ENCODE data around the gene CNGB1.
"Not testable (repeated sequence)": the region's sequence is repeated elsewhere in the genome, so short reads cannot be mapped to it uniquely, and the experiment has no call there.

Gene CNGB1

DNA sequence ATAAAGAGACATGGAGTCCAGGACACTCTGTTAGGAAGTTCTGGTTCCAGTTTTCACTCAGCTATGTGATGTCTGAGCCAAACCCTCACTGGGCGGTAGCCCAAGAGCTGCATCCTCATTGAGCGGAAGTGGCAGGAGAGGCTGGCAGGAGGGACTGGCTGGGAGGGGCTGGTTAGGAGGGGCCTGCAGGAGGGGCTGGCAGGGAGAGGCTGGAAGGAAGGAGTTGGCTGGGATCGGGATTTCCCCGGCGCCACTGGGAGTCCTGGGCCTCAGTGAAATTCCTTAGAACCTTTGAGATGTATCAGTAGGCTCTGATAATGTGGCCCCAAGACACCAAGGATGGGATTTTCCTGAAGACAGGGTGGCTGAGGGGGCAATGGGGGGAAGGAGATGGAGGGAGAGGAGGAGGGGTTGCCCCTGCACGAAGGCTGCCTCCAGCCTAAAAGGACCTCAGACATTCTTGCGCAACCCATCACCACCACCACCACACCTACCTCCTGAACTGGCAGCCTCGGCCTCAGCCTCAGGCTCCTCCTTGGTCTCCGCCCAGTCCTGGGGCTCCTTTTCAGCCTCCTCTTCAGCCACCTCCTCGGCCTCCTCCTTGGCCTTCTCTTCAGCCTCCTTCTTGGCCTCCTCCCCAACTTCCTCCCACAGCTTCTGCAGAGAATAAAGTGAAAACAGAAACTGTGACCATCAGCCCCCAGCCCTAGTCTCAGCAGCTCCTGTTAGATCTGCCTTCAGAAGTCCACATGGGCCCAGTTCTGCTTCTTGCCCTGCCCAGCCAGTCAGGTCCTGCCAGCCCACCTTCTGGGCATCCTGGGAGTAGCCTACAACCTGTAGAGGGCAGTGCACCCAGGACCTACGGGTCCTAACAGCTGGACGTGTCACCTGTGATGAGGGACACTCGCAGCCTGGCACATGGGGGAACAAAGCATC, 31.7 kb downstream of the CNGB1 start:
- in situ Hi-C loops (cut with HindIII; ENCODE audit: low sequenced_read_pairs) = no loop called here

DNA sequence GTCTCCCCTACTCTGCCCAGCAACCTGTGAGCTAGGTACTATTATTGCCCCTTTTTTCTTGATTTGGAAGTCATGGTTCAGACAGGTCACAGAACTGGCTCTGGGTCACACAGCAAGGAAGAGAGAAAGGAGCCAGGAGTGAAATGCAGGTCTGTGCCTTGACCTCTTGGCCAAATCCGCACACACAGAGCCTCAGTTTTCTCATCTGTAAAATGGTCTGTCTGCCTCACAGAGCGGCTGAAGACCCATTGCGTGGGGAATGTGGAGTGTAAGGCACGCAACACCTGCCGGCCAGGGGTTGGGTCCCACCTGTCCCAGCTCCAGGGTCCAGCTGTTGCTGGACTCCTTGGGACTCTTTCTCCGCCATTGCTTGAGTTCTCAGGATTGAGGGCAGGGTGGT, 32.4 kb downstream of the CNGB1 start:
- in situ Hi-C loops (cut with HindIII; ENCODE audit: low sequenced_read_pairs) = no loop called here

- in situ Hi-C loops (cut with HindIII; ENCODE audit: low sequenced_read_pairs) = no loop called here
Measured at GRCh38 chr16:57937861-57938260, 33.1 kb downstream of the CNGB1 start.

GRCh38 chr16:57935904-57936303, 35.0 kb downstream of the CNGB1 start:
- in situ Hi-C loops (cut with HindIII; ENCODE audit: low sequenced_read_pairs) = no loop called here

DNA sequence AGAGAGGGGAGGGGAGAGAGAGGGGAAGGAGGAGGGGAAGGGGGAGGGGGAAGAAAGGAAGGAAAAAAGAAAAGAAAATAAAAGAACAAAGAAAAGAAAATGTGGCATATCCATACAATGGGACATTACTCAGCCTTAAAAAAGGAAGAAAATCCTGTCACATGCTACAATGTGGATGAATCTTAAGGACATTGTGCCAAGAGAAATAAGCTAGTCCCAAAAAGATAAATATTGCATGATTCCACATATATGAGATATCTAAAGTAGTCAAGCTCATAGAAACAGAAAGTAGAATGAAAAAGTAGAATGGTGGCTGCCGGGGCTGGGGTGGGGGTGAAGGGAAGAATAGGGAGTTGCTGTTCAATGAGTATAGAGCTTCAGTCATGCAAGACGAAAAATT, 40.4 kb downstream of the CNGB1 start:
- in situ Hi-C loops (cut with HindIII; ENCODE audit: low sequenced_read_pairs) = no loop called here

GRCh38 chr16:57929250-57929649, 41.7 kb downstream of the CNGB1 start:
- in situ Hi-C loops (cut with HindIII; ENCODE audit: low sequenced_read_pairs) = no loop called here

- in situ Hi-C loops (cut with HindIII; ENCODE audit: low sequenced_read_pairs) = no loop called here
Measured at GRCh38 chr16:57926041-57926440, 44.9 kb downstream of the CNGB1 start.

GRCh38 chr16:57925310-57925709, 45.6 kb downstream of the CNGB1 start:
- in situ Hi-C loops (cut with HindIII; ENCODE audit: low sequenced_read_pairs) = no loop called here

GRCh38 chr16:57924514-57924913, 46.4 kb downstream of the CNGB1 start:
- in situ Hi-C loops (cut with HindIII; ENCODE audit: low sequenced_read_pairs) = no loop called here

DNA sequence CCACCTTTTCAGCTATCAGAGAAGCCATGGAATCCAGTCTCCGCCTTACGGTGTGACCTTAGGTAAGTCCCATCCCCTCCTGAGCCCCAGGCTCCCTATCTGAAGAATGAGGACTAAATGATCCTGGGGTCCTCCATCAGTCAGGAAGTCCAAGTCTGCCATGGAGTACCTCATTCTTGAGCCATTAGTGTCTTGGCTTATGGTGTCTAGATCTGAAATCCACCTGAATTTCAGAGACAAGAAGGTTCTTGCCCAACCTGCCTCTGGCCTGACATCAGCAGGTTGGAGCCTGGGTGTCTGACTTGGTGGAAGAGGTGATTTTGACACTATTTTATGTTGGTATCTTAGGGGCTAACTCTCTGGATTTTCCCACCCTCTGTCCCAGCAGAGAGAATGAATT, 47.1 kb downstream of the CNGB1 start:
- in situ Hi-C loops (cut with HindIII; ENCODE audit: low sequenced_read_pairs) = no loop called here

- in situ Hi-C loops (cut with HindIII; ENCODE audit: low sequenced_read_pairs) = no loop called here
Measured at GRCh38 chr16:57923418-57923817, 47.5 kb downstream of the CNGB1 start.

DNA sequence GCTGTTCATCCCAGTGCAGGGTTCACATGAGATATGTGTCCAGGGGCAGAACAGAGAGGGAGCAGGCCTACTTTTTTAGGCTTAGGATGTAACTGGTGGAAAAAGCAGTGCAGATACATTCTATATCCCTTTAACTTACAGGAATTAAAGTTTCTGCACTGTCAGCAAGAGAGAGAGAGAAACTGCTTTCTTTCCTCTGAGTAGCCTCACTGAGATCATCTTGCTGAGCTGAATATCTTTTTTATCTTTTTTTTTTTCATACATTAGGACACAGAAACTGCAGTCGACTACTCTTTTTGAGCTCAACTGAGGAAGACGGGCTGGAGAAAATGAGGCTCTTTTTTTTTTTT, 50.1 kb downstream of the CNGB1 start:
- in situ Hi-C loops (cut with HindIII; ENCODE audit: low sequenced_read_pairs) = no loop called here

- in situ Hi-C loops (cut with HindIII; ENCODE audit: low sequenced_read_pairs) = no loop called here
Measured at GRCh38 chr16:57920215-57920879, 50.6 kb downstream of the CNGB1 start.

- in situ Hi-C loops (cut with HindIII; ENCODE audit: low sequenced_read_pairs) = no loop called here
Measured at GRCh38 chr16:57918994-57919393, 51.9 kb downstream of the CNGB1 start.

- in situ Hi-C loops (cut with HindIII; ENCODE audit: low sequenced_read_pairs) = no loop called here
Measured at GRCh38 chr16:57918444-57918843, 52.5 kb downstream of the CNGB1 start.

DNA sequence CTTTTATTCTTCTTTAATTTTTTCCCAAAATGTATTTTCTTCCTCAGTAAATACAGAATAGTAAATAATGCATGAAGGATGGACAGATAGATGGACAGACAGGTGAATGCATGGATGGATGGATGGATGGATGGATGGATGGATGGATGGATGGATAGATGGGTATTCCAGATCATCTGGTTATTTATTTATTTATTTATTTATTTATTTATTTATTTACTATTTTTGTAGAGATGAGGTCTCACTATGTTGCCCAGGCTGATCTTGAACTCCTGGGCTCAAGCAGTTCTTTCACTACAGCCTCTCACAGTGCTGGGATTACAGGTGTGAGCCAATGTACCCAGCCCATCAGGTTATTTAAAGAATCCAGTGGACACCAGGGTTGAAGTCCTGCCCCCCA, 53.0 kb downstream of the CNGB1 start:
- in situ Hi-C loops (cut with HindIII; ENCODE audit: low sequenced_read_pairs) = not testable (repeated sequence)

GRCh38 chr16:57917489-57917888, 53.4 kb downstream of the CNGB1 start:
- in situ Hi-C loops (cut with HindIII; ENCODE audit: low sequenced_read_pairs) = not testable (repeated sequence)

GRCh38 chr16:57916735-57917438, 54.0 kb downstream of the CNGB1 start:
- in situ Hi-C loops (cut with HindIII; ENCODE audit: low sequenced_read_pairs) = no loop called here

- in situ Hi-C loops (cut with HindIII; ENCODE audit: low sequenced_read_pairs) = no loop called here
Measured at GRCh38 chr16:57915811-57916488, 55.0 kb downstream of the CNGB1 start.

GRCh38 chr16:57915267-57915666, 55.7 kb downstream of the CNGB1 start:
- in situ Hi-C loops (cut with HindIII; ENCODE audit: low sequenced_read_pairs) = no loop called here

All from DLD1 (cell line).